Hepatocyte (in vitro differentiated cells): ENCODE measurements around the gene PRR29. TPM values are rescaled to one million over a fixed set of nuclear protein-coding genes. Genes with fewer than 3 reads are reported as not detected.

Experiments used
- DNase-seq: peaks from one replicate; pipeline ENCODE4 v3.0.0-alpha.2; 2016; ENCODE audit warnings: low spot score
- H2AFZ ChIP-seq: fragments of 200-600 bp; sonication (generic); 2 replicates; pipeline ENCODE4 v1.6.0; 2016; ENCODE audit warnings: antibody characterized with exemption, mild to moderate bottlenecking
- H3K27ac ChIP-seq: fragments of 200-600 bp; sonication (generic); 2 replicates; pipeline ENCODE4 v1.5.1; 2016; ENCODE audit warnings: mild to moderate bottlenecking
- H3K27me3 ChIP-seq: fragments of 200-600 bp; sonication (generic); 2 replicates; pipeline ENCODE4 v1.6.1; 2016
- H3K36me3 ChIP-seq: fragments of 200-600 bp; sonication (generic); replicated peaks from 2 replicates; pipeline ENCODE4 v1.5.1; 2016; ENCODE audit warnings: low read depth; ENCODE audit not compliant: insufficient read depth
- H3K4me1 ChIP-seq: fragments of 200-600 bp; sonication (generic); 2 replicates; pipeline ENCODE4 v1.5.1; 2016; ENCODE audit warnings: mild to moderate bottlenecking, moderate library complexity; ENCODE audit not compliant: insufficient read depth
- H3K4me2 ChIP-seq: fragments of 200-600 bp; sonication (generic); 2 replicates; pipeline ENCODE4 v1.6.0; 2016
- H3K4me3 ChIP-seq: fragments of 200-600 bp; sonication (generic); 2 replicates; pipeline ENCODE4 v1.5.1; 2016; ENCODE audit warnings: mild to moderate bottlenecking
- H3K79me2 ChIP-seq: fragments of 200-600 bp; sonication (generic); 2 replicates; pipeline ENCODE4 v1.6.0; 2017; ENCODE audit warnings: mild to moderate bottlenecking
- H3K9me2 ChIP-seq: fragments of 200-600 bp; sonication (generic); replicated peaks from 2 replicates; pipeline ENCODE4 v1.6.0; 2017; ENCODE audit warnings: mild to moderate bottlenecking; ENCODE audit not compliant: insufficient read depth
- H3K9me3 ChIP-seq: fragments of 200-600 bp; sonication (generic); 2 replicates; pipeline ENCODE4 v1.5.1; 2016; ENCODE audit warnings: low read depth, mild to moderate bottlenecking
- H4K20me1 ChIP-seq: fragments of 200-600 bp; sonication (generic); 2 replicates; pipeline ENCODE4 v1.6.0; 2016; ENCODE audit warnings: mild to moderate bottlenecking; ENCODE audit not compliant: insufficient read depth, poor library complexity, severe bottlenecking
- CTCF ChIP-seq: fragments of 200-600 bp; sonication (generic); IDR thresholded peaks from 2 replicates; pipeline ENCODE4 v1.5.1; 2016; ENCODE audit warnings: antibody characterized with exemption, mild to moderate bottlenecking; ENCODE audit not compliant: poor library complexity
- EZH2 ChIP-seq: fragments of 200-600 bp; sonication (generic); IDR thresholded peaks from 2 replicates; pipeline ENCODE4 v1.6.1; 2016; ENCODE audit warnings: antibody characterized with exemption, mild to moderate bottlenecking, borderline replicate concordance
- EZH2phosphoT487 ChIP-seq: fragments of 200-600 bp; sonication (generic); IDR thresholded peaks from one replicate; pipeline ENCODE4 v1.6.1; 2018; ENCODE audit warnings: antibody characterized with exemption, mild to moderate bottlenecking, low read depth, moderate library complexity; ENCODE audit not compliant: unreplicated experiment, severe bottlenecking
- WGBS: methylation state at CpG from one replicate; pipeline ENCODE4 v1.1.6; 2016; ENCODE audit warnings: low lambda C conversion rate; ENCODE audit errors: missing lambda C conversion rate; 5-methylcytosine and 5-hydroxymethylcytosine counted together
- polyA plus RNA-seq: library from polyadenylated mRNA; unstranded; fragments of >200 nt; fragmentation: Nextera tagmentation; extraction: Ambion mirVana; gene quantifications from 2 replicates; pipeline ENCODE4 v1.2.1, GENCODE V29; 2016
- total RNA-seq: library from RNA; depleted of rRNA; stranded (reverse); fragments of >200 nt; gene quantifications from 2 replicates; pipeline ENCODE4 v1.2.3, GENCODE V29; 2014

The PRR29 gene
- total and polyA plus RNA-seq, 2 experiments from 2014 or later: 0.13 to 1.4 TPM

GRCh38 chr17:63993368-63993985 is 4.7 kb upstream of the PRR29 start:
- 84% methylated on average over 3 of the region's 3 CpGs for WGBS
- H4K20me1 ChIP-seq: no peaks in the 10 kb centered on the region

DNA sequence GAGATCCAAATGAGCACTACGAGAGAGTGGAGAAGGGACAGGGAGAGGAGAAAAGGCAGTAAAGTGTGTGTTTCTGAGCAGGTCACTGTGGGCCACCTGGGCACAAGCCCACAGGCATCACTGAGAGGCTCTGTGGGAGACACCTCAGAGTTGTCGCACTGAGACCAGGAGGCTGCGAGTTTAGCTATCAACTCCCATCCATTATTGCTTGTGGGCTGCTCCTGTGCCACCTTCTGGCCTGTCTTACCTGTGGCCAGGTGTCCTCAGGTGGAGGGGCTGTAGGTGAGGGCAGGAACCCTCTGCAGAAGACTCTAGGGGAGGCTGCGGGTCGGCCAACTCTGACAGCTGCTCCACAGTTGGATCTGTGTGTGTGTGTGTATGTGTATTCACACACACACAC is 2.5 kb upstream of the PRR29 start:
- H3K9me2 ChIP-seq: no peaks in the 10 kb centered on the region
- H3K9me3 ChIP-seq: no peaks in the 10 kb centered on the region
- H3K27ac ChIP-seq: no peak overlapping the region
- no peaks in the 10 kb centered on the region for H3K36me3 ChIP-seq
- WGBS: 89% methylated on average over 5 of the region's 5 CpGs
- no peak overlapping the region for H2AFZ ChIP-seq
- no peak overlapping the region for H3K4me3 ChIP-seq
- H3K79me2 ChIP-seq: no peaks in the 10 kb centered on the region
- no peak for TF ChIP-seq EZH2
- TF ChIP-seq EZH2phosphoT487: no peak
- no peak for TF ChIP-seq CTCF
- H3K27me3 ChIP-seq: peaks cover 43% of the 10 kb centered on the region
- H3K4me1 ChIP-seq: peaks cover 10% of the 10 kb centered on the region
- no peak for DNase-seq
- H4K20me1 ChIP-seq: no peaks in the 10 kb centered on the region
- H3K4me2 ChIP-seq: no peak overlapping the region

More at GRCh38 chr17:63993368-63993985, 4.7 kb upstream of the PRR29 start:
- no peak for DNase-seq
- Histone ChIP-seq H3K27ac (no peak overlapping the region), H3K4me1 (peaks cover 15% of the 10 kb centered on the region), H3K27me3 (peaks cover 43% of the 10 kb centered on the region), H3K79me2 (no peaks in the 10 kb centered on the region), H3K9me2 (no peaks in the 10 kb centered on the region), H3K4me3 (no peak overlapping the region), H3K9me3 (no peaks in the 10 kb centered on the region), H2AFZ (no peak overlapping the region), H3K36me3 (no peaks in the 10 kb centered on the region), H3K4me2 (no peak overlapping the region)
- TF ChIP-seq EZH2 (no peak), EZH2phosphoT487 (no peak), CTCF (no peak)

- H3K4me1 ChIP-seq: peaks cover 10% of the 10 kb centered on the region
- H3K9me2 ChIP-seq: no peaks in the 10 kb centered on the region
- H3K36me3 ChIP-seq: no peaks in the 10 kb centered on the region
- peaks cover 43% of the 10 kb centered on the region for H3K27me3 ChIP-seq
- 91% methylated on average over 11 of the region's 11 CpGs for WGBS
- H3K79me2 ChIP-seq: no peaks in the 10 kb centered on the region
- H4K20me1 ChIP-seq: no peaks in the 10 kb centered on the region
- no peak overlapping the region for H3K27ac ChIP-seq
- TF ChIP-seq EZH2phosphoT487: no peak
- TF ChIP-seq CTCF: no peak
- no peak for TF ChIP-seq EZH2
- H3K4me2 ChIP-seq: no peak overlapping the region
- no peaks in the 10 kb centered on the region for H3K9me3 ChIP-seq
- no peak overlapping the region for H2AFZ ChIP-seq
- no peak overlapping the region for H3K4me3 ChIP-seq
- DNase-seq: no peak
These were observed 1.5 kb upstream of the PRR29 start for GRCh38 chr17:63996430-63997182.
